ENCODE data around the gene SLC13A2. TPM values are rescaled to one million over a fixed set of nuclear protein-coding genes. Genes with fewer than 3 reads are reported as not detected.

SLC13A2 gene
- total RNA-seq, 1 donor from 2014 or later, result not detected

GRCh38 chr17:28497931-28498330 is 24.5 kb downstream of the SLC13A2 start:
- TF ChIP-seq, protein P1, sequence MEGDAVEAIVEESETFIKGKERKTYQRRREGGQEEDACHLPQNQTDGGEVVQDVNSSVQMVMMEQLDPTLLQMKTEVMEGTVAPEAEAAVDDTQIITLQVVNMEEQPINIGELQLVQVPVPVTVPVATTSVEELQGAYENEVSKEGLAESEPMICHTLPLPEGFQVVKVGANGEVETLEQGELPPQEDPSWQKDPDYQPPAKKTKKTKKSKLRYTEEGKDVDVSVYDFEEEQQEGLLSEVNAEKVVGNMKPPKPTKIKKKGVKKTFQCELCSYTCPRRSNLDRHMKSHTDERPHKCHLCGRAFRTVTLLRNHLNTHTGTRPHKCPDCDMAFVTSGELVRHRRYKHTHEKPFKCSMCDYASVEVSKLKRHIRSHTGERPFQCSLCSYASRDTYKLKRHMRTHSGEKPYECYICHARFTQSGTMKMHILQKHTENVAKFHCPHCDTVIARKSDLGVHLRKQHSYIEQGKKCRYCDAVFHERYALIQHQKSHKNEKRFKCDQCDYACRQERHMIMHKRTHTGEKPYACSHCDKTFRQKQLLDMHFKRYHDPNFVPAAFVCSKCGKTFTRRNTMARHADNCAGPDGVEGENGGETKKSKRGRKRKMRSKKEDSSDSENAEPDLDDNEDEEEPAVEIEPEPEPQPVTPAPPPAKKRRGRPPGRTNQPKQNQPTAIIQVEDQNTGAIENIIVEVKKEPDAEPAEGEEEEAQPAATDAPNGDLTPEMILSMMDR (IDR thresholded peaks at IDR 0.05), result no peak
- H3K36me3 Mint-ChIP-seq (ENCODE audit: unreplicated experiment), result no peaks in the 10 kb centered on the region
- H3K9me3 Mint-ChIP-seq (ENCODE audit: unreplicated experiment), result no peaks in the 10 kb centered on the region
- DNase-seq (ENCODE audit: extremely low spot score, unreplicated experiment), result no peak
- no peak overlapping the region for H3K27ac Mint-ChIP-seq (ENCODE audit: unreplicated experiment)
- H3K27me3 Mint-ChIP-seq (ENCODE audit: unreplicated experiment), result peaks cover 14% of the 10 kb centered on the region
- peaks cover 5% of the 10 kb centered on the region for H3K4me1 Mint-ChIP-seq (ENCODE audit: unreplicated experiment)
- no peak overlapping the region for H3K4me3 Mint-ChIP-seq (ENCODE audit: unreplicated experiment)

DNA sequence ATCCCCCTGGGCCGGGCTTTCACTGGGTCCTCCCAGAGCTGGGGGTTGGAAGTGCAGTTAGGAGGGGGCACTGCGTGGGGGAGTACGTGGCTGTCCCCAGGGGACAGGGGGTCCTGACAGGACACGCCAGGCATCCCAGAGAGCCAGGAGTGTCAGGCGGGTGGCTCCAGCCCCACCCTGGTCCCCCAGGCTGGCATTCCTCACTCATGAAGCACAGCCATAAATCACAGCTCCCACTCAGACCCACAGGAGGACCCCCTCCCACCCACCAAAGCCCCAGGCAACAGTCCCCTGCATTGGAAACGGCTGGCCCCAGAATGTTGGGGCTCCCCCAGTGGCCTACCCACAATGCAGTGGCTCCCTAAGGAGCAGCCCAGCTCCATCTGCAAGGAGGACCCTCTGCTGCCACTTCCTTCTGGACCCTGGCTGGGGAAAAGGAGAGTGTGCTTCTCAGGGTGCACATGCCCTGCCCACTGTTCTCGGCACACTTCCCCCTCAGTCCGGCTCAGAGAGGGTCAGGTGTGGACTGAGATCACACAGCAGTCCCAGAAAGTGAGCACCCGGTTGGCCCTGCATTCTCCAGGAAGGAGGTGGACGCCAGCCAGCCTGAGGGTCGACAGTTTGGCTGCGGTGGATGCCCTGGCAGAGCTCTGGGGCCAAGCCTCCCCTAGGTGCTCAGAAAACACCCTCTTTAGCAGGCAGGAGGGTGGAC is 25.4 kb downstream of the SLC13A2 start:
- no peaks in the 10 kb centered on the region for H3K9me3 Mint-ChIP-seq (ENCODE audit: unreplicated experiment)
- no peak overlapping the region for H3K4me3 Mint-ChIP-seq (ENCODE audit: unreplicated experiment)
- TF ChIP-seq, protein P1 (IDR thresholded peaks at IDR 0.05), result no peak
- no peak overlapping the region for H3K27ac Mint-ChIP-seq (ENCODE audit: unreplicated experiment)
- no peak for DNase-seq (ENCODE audit: extremely low spot score, unreplicated experiment)
- peaks cover 5% of the 10 kb centered on the region for H3K4me1 Mint-ChIP-seq (ENCODE audit: unreplicated experiment)
- H3K27me3 Mint-ChIP-seq (ENCODE audit: unreplicated experiment), result peaks cover 10% of the 10 kb centered on the region
- H3K36me3 Mint-ChIP-seq (ENCODE audit: unreplicated experiment), result no peaks in the 10 kb centered on the region

DNA sequence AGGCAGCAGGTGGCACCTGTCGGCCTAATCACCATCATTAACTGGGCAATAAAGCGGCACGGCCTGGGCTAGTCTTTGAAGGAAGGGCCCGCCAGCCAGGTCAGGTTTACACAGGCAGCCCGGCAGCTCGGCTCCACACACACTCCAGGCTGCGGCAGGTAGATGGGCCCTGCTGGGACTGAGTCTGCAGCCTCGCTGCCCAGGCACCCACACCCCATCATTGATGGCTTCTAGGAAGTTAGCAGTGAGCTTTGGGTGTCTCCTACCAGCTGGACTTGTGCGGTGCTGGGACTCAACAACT is 25.9 kb downstream of the SLC13A2 start:
- no peaks in the 10 kb centered on the region for H3K36me3 Mint-ChIP-seq (ENCODE audit: unreplicated experiment)
- H3K9me3 Mint-ChIP-seq (ENCODE audit: unreplicated experiment), result no peaks in the 10 kb centered on the region
- H3K27me3 Mint-ChIP-seq (ENCODE audit: unreplicated experiment), result peaks cover 14% of the 10 kb centered on the region
- DNase-seq (ENCODE audit: extremely low spot score, unreplicated experiment), result no peak
- H3K27ac Mint-ChIP-seq (ENCODE audit: unreplicated experiment), result no peak overlapping the region
- TF ChIP-seq, protein P1 (IDR thresholded peaks at IDR 0.05), result no peak
- H3K4me1 Mint-ChIP-seq (ENCODE audit: unreplicated experiment), result peaks cover 5% of the 10 kb centered on the region
- H3K4me3 Mint-ChIP-seq (ENCODE audit: unreplicated experiment), result no peak overlapping the region

GRCh38 chr17:28499684-28500357 is 26.4 kb downstream of the SLC13A2 start:
- H3K9me3 Mint-ChIP-seq (ENCODE audit: unreplicated experiment), result no peaks in the 10 kb centered on the region
- H3K36me3 Mint-ChIP-seq (ENCODE audit: unreplicated experiment), result no peaks in the 10 kb centered on the region
- TF ChIP-seq, protein P1 (IDR thresholded peaks at IDR 0.05), result no peak
- no peak for DNase-seq (ENCODE audit: extremely low spot score, unreplicated experiment)
- H3K4me1 Mint-ChIP-seq (ENCODE audit: unreplicated experiment), result peaks cover 5% of the 10 kb centered on the region
- H3K4me3 Mint-ChIP-seq (ENCODE audit: unreplicated experiment), result no peak overlapping the region
- H3K27ac Mint-ChIP-seq (ENCODE audit: unreplicated experiment), result no peak overlapping the region
- H3K27me3 Mint-ChIP-seq (ENCODE audit: unreplicated experiment), result peaks cover 16% of the 10 kb centered on the region

GRCh38 chr17:28500712-28501379 is 27.4 kb downstream of the SLC13A2 start:
- H3K27ac Mint-ChIP-seq (ENCODE audit: unreplicated experiment), result no peak overlapping the region
- H3K4me3 Mint-ChIP-seq (ENCODE audit: unreplicated experiment), result no peak overlapping the region
- no peak for DNase-seq (ENCODE audit: extremely low spot score, unreplicated experiment)
- peaks cover 5% of the 10 kb centered on the region for H3K4me1 Mint-ChIP-seq (ENCODE audit: unreplicated experiment)
- H3K9me3 Mint-ChIP-seq (ENCODE audit: unreplicated experiment), result no peaks in the 10 kb centered on the region
- TF ChIP-seq, protein P1 (IDR thresholded peaks at IDR 0.05), result no peak
- H3K36me3 Mint-ChIP-seq (ENCODE audit: unreplicated experiment), result no peaks in the 10 kb centered on the region
- peaks cover 22% of the 10 kb centered on the region for H3K27me3 Mint-ChIP-seq (ENCODE audit: unreplicated experiment)

All from osteocyte (in vitro differentiated cells).